Stimulated activated CD8-positive, alpha-beta memory T cell treated with anti-CD3 and anti-CD28 coated beads, Interleukin-7, amount 100 ng/mL, for 4 hours (primary cell): ENCODE data around the gene MMS22L.

Experiments used
- DNase-seq, 2 donors: peaks; one replicate each; pipeline ENCODE4 v3.0.0-alpha.2; 2020; ENCODE audit warnings: low read depth in 2 of 2

MMS22L gene

GRCh38 chr6:97138581-97138980 lies 144.4 kb downstream of the MMS22L start:
- no peak for DNase-seq

GRCh38 chr6:97136626-97137358 lies 146.2 kb downstream of the MMS22L start:
- no peak for DNase-seq

- DNase-seq, result no peak
Measured at GRCh38 chr6:97133067-97133466, 149.9 kb downstream of the MMS22L start.

- DNase-seq, result no peak
Measured at GRCh38 chr6:97129106-97129505, 153.9 kb downstream of the MMS22L start.

- no peak for DNase-seq
Measured at GRCh38 chr6:97128507-97128906, 154.5 kb downstream of the MMS22L start.

GRCh38 chr6:97123652-97124051 lies 159.4 kb downstream of the MMS22L start:
- no peak for DNase-seq

- DNase-seq, result no peak
Measured at GRCh38 chr6:97123112-97123511, 159.9 kb downstream of the MMS22L start.

- no peak for DNase-seq
Measured at GRCh38 chr6:97120511-97120910, 162.5 kb downstream of the MMS22L start.

- DNase-seq, result no peak
Measured at GRCh38 chr6:97114645-97115044, 168.4 kb downstream of the MMS22L start.

- DNase-seq, result no peak
Measured at GRCh38 chr6:97113170-97113569, 169.8 kb downstream of the MMS22L start.

GRCh38 chr6:97111243-97111642 lies 171.8 kb downstream of the MMS22L start:
- DNase-seq, result no peak

GRCh38 chr6:97110626-97111025 lies 172.4 kb downstream of the MMS22L start:
- no peak for DNase-seq

- DNase-seq, result no peak
Measured at GRCh38 chr6:97110149-97110548, 172.9 kb downstream of the MMS22L start.

GRCh38 chr6:97109444-97109843 lies 173.6 kb downstream of the MMS22L start:
- DNase-seq, result no peak

GRCh38 chr6:97102145-97102790 lies 180.7 kb downstream of the MMS22L start:
- no peak for DNase-seq

- no peak for DNase-seq
Measured at GRCh38 chr6:97100696-97101095, 182.3 kb downstream of the MMS22L start.

- DNase-seq, result no peak
Measured at GRCh38 chr6:97097068-97098047, 185.7 kb downstream of the MMS22L start.

GRCh38 chr6:97095311-97095850 lies 187.6 kb downstream of the MMS22L start:
- no peak for DNase-seq

- DNase-seq, result no peak
Measured at GRCh38 chr6:97094376-97094775, 188.6 kb downstream of the MMS22L start.

GRCh38 chr6:97092673-97093305 lies 190.2 kb downstream of the MMS22L start:
- DNase-seq, result no peak
